Mesothelial cell of epicardium (in vitro differentiated cells): ENCODE data around the gene MRPL51. TPM values are rescaled to one million over a fixed set of nuclear protein-coding genes. Genes with fewer than 3 reads are reported as not detected.
A peak's percentile ranks its signal among the peaks of the same experiment; 100 is the strongest.

ENCODE experiments used
- DNase-seq, 2 experiments: peaks; one replicate each; pipeline ENCODE4 v3.0.0; 2021; ENCODE audit warnings: low spot score in 2 of 2; ENCODE audit not compliant: unreplicated experiment in 2 of 2
- H3K27ac Mint-ChIP-seq: 2 replicates; pipeline ENCODE4 v1.8.0; 2021; ENCODE audit warnings: mixed read lengths
- H3K27me3 Mint-ChIP-seq: 2 replicates; pipeline ENCODE4 v1.8.0; 2021; ENCODE audit warnings: low read depth, mixed read lengths
- H3K36me3 Mint-ChIP-seq: 2 replicates; pipeline ENCODE4 v1.8.0; 2021; ENCODE audit warnings: mixed read lengths
- H3K4me1 Mint-ChIP-seq: 2 replicates; pipeline ENCODE4 v1.8.0; 2021; ENCODE audit warnings: mixed read lengths
- H3K4me3 Mint-ChIP-seq: 2 replicates; pipeline ENCODE4 v1.8.0; 2021; ENCODE audit warnings: mild to moderate bottlenecking, moderate library complexity, mixed read lengths
- H3K9me3 Mint-ChIP-seq: 2 replicates; pipeline ENCODE4 v1.8.0; 2021; ENCODE audit warnings: mixed read lengths
- CTCF ChIP-seq: fragments of 200-600 bp; sonication (generic); IDR thresholded peaks from one replicate; pipeline ENCODE4 v1.5.0; 2021; ENCODE audit warnings: antibody characterized with exemption; ENCODE audit not compliant: unreplicated experiment
- total RNA-seq: library from RNA; stranded (reverse); gene quantifications from 3 replicates; pipeline ENCODE4 v1.2.1, GENCODE V29; 2021

Gene MRPL51
- total RNA-seq, 1 donor from 2014 or later, result 137 TPM

GRCh38 chr12:6523708-6524107 is 30.6 kb upstream of the MRPL51 start:
- no peak for TF ChIP-seq CTCF
- peaks cover 25% of the 10 kb centered on the region for H3K4me1 Mint-ChIP-seq
- no peak overlapping the region for H3K4me3 Mint-ChIP-seq
- DNase-seq, result no peak
- H3K27ac Mint-ChIP-seq, result peak overlapping the region; percentile 27
- no peaks in the 10 kb centered on the region for H3K27me3 Mint-ChIP-seq
- H3K9me3 Mint-ChIP-seq, result no peaks in the 10 kb centered on the region
- peaks cover 54% of the 10 kb centered on the region for H3K36me3 Mint-ChIP-seq

DNA sequence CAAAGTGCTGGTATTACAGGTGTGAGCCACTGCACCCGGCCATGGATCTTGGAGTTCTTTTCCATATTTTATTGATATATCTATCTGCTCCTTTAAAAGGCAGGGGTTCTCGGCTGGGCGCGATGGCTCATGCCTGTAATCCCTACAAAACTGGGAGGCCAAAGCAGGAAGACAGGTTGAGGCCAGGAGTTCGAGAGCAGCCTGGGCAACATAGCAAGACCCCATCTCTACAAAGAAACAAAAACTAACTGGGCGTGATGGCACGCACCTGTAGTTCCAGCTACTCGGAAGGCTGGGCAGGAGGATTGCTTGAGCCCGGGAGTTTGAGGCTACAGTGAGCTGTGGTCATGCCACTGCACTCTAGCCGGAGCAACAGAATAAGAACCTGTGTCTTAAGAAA is 29.1 kb upstream of the MRPL51 start:
- TF ChIP-seq CTCF, result no peak
- no peaks in the 10 kb centered on the region for H3K9me3 Mint-ChIP-seq
- DNase-seq, result no peak
- H3K27ac Mint-ChIP-seq, result no peak overlapping the region
- peaks cover 10% of the 10 kb centered on the region for H3K4me1 Mint-ChIP-seq
- H3K4me3 Mint-ChIP-seq, result no peak overlapping the region
- peaks cover 54% of the 10 kb centered on the region for H3K36me3 Mint-ChIP-seq
- no peaks in the 10 kb centered on the region for H3K27me3 Mint-ChIP-seq

DNA sequence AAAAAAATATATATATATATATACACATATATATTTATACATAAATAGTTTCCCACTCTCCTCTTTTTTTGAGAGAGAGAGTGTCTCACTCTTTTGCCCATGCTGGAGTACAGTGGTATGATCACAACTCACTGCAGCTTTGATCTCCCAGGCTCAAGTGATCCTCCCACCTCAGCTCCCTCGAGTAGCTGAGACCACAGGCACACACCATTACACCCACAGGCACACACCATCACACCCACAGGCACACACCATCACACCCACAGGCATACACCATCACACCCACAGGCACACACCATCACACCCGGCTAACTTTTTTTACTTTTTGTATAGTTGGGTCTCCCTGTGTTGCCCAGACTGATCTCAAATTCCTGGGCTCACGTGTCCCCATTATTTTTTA is 27.1 kb upstream of the MRPL51 start:
- Mint-ChIP-seq H3K27ac (no peak overlapping the region), H3K9me3 (no peaks in the 10 kb centered on the region), H3K4me1 (no peaks in the 10 kb centered on the region), H3K27me3 (no peaks in the 10 kb centered on the region), H3K36me3 (peaks cover 55% of the 10 kb centered on the region), H3K4me3 (no peak overlapping the region)
- no peak for TF ChIP-seq CTCF
- DNase-seq, result no peak

DNA sequence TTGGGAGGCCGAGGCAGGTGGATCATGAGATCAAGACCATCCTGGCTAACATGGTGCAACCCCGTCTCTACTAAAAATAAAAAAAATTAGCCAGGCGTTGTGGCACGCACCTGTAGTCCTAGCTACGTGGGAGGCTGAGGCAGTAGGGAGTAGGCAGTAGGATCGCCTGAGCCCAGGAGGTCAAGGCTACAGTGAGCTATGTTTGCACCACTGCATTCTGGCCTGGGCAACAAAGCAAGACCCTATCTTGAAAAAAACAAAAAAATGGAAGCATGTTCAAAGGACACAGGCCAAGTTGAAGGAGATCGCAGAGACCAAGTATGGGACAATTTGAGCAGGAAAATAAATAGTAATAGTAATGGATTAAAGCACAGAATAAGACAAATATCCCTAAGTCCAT is 15.0 kb upstream of the MRPL51 start:
- TF ChIP-seq CTCF, result no peak
- H3K4me1 Mint-ChIP-seq, result peaks cover 18% of the 10 kb centered on the region
- H3K27me3 Mint-ChIP-seq, result no peaks in the 10 kb centered on the region
- H3K36me3 Mint-ChIP-seq, result peaks cover 46% of the 10 kb centered on the region
- peak overlapping the region; percentile 97 for H3K27ac Mint-ChIP-seq
- no peaks in the 10 kb centered on the region for H3K9me3 Mint-ChIP-seq
- DNase-seq, result no peak
- no peak overlapping the region for H3K4me3 Mint-ChIP-seq

- H3K27me3 Mint-ChIP-seq, result no peaks in the 10 kb centered on the region
- peak overlapping the region; percentile 97 for H3K27ac Mint-ChIP-seq
- H3K4me1 Mint-ChIP-seq, result peaks cover 18% of the 10 kb centered on the region
- no peak for DNase-seq
- no peak overlapping the region for H3K4me3 Mint-ChIP-seq
- no peaks in the 10 kb centered on the region for H3K9me3 Mint-ChIP-seq
- no peak for TF ChIP-seq CTCF
- H3K36me3 Mint-ChIP-seq, result peaks cover 40% of the 10 kb centered on the region
These were observed 14.3 kb upstream of the MRPL51 start for GRCh38 chr12:6507102-6507998.
